Measurements from ENCODE around the gene JMY. TPM values are rescaled to one million over a fixed set of nuclear protein-coding genes. Genes with fewer than 3 reads are reported as not detected.

JMY gene
- total RNA-seq, 1 experiment from 2014 or later, result 10.8 TPM

DNA sequence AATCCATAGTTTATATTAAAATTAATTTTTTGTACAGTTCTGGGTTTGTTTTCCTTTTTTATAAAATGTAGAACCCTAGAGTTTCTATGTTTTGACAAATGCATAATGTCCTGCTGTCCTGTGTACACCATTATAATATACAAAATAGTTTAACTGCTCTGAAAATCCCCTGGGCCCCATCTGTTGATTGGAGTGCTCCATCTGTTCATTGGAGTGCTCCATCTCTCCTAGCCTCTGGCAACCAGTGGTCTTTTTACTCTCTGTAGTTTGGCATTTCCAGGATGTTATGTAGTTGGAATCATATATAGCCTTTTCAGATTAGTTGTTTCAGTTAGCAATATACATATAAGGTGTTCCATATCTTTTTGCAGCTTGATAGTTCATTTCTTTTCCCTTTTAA, 31.2 kb downstream of the JMY start:
- in situ Hi-C loops (cut with HindIII; ENCODE audit: low pct_unique_long_range_greater_than_20kb, low sequenced_read_pairs), result no loop called here
- DNase-seq (ENCODE audit: low read depth, low spot score), result no peak

GRCh38 chr5:79269733-79270166, 33.8 kb downstream of the JMY start:
- DNase-seq (ENCODE audit: low read depth, low spot score), result no peak
- in situ Hi-C loops (cut with HindIII; ENCODE audit: low pct_unique_long_range_greater_than_20kb, low sequenced_read_pairs), result no loop called here

DNA sequence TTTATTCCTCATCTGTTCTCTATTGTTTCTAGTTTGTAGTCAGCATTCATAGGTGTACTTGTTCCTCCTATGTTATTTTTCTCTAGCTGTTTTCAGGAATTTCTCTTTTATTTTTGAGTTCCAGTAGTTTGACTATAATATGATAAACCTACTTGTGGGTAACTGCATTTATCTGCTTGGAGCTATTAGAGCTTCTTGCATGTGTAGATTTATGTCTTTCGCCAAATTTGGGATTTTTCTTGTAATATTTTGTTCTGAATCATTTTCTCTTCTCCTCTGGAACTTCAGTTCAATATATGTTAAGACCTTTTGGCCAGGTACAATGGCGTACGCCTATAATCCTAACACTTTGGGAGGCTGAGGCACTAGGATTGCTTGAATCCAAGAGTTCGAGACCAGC, 37.4 kb downstream of the JMY start:
- DNase-seq (ENCODE audit: low read depth, low spot score), result no peak
- in situ Hi-C loops (cut with HindIII; ENCODE audit: low pct_unique_long_range_greater_than_20kb, low sequenced_read_pairs), result no loop called here

GRCh38 chr5:79284846-79285245, 48.9 kb downstream of the JMY start:
- no peak for DNase-seq (ENCODE audit: low read depth, low spot score)

GRCh38 chr5:79285285-79285684, 49.4 kb downstream of the JMY start:
- in situ Hi-C loops (cut with HindIII; ENCODE audit: low pct_unique_long_range_greater_than_20kb, low sequenced_read_pairs), result no loop called here
- DNase-seq (ENCODE audit: low read depth, low spot score), result no peak

More at GRCh38 chr5:79284846-79285245, 48.9 kb downstream of the JMY start:
- in situ Hi-C loops (cut with HindIII; ENCODE audit: low pct_unique_long_range_greater_than_20kb, low sequenced_read_pairs), result no loop called here

- peak; percentile 86 for DNase-seq (ENCODE audit: low read depth, low spot score)
- in situ Hi-C loops (cut with HindIII; ENCODE audit: low pct_unique_long_range_greater_than_20kb, low sequenced_read_pairs), result no loop called here
Measured at GRCh38 chr5:79285833-79286232, 49.9 kb downstream of the JMY start.

DNA sequence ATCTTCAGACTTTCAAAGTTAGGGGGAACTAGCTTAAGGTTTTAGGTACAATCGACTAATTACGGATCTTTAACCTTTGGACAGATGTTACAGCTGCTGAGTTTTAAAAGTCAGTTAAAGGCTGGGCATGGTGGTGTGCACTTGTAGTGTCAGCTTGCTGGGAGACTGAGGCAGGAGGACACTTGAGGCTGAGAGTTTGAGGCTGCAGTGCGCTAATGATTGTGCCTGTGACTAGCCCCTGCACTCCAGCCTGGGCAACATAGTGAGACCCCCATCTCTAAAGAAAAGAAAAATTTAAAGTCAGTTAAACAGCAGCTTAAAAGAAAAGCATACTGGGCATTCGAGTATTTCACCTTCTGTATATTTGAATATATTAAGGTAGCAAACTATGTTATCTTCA, 51.4 kb downstream of the JMY start:
- in situ Hi-C loops (cut with HindIII; ENCODE audit: low pct_unique_long_range_greater_than_20kb, low sequenced_read_pairs), result no loop called here
- DNase-seq (ENCODE audit: low read depth, low spot score), result no peak

GRCh38 chr5:79287907-79288306, 52.0 kb downstream of the JMY start:
- DNase-seq (ENCODE audit: low read depth, low spot score), result no peak
- in situ Hi-C loops (cut with HindIII; ENCODE audit: low pct_unique_long_range_greater_than_20kb, low sequenced_read_pairs), result no loop called here

- in situ Hi-C loops (cut with HindIII; ENCODE audit: low pct_unique_long_range_greater_than_20kb, low sequenced_read_pairs), result no loop called here
Measured at GRCh38 chr5:79295029-79295428, 59.1 kb downstream of the JMY start.

DNA sequence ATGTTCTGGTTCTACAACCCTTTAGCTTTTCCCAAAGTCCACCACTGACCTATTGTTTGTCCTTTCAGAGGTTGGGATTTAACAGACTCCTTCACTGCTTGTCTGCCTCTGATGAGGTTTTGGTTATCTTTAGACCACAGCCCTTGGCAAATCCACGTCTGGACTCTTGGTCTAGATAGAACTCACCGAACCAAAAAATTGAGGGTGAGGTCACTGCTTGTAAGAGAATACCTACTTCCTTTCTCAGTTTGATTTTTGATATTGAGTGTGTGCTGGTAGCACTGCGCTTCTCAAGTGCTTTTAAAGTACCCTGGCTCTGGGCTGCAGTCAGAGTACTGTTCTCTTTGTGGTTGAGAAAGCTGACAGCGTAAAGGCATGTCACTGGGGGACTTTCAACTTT, 61.7 kb downstream of the JMY start:
- DNase-seq (ENCODE audit: low read depth, low spot score), result no peak
- in situ Hi-C loops (cut with HindIII; ENCODE audit: low pct_unique_long_range_greater_than_20kb, low sequenced_read_pairs), result no loop called here

More at GRCh38 chr5:79295029-79295428, 59.1 kb downstream of the JMY start:
- no peak for DNase-seq (ENCODE audit: low read depth, low spot score)

DNA sequence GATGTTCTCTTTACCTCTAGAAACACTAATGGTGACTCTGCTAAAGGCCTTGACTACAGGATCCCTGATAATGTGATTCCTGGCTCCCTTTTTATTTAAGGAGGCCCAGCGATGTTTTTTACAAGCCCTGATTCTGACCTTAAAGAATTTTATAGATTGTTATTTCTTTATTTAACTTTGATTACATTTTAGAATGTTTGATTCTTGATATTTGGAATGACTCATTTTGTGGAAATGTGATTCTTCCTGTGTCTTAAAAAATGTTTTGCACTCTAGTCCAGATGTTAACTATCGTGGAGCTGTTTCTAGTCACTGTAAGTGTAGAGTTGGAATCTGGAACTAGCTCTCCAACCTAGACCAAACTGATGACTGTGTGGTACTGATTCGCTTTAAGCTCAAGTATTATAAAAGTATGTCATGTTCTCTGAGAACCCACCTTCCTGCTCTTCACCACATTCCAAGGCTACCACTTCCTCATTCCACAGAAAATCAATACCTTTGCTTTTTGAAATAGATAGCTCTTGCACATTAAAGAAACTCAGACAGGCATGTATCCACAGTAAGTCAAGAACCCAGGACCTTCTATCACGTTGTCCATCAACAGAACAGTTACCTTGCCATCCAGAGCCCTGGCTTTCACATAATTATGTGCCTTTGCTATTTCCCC, 65.2 kb downstream of the JMY start:
- in situ Hi-C loops (cut with HindIII; ENCODE audit: low pct_unique_long_range_greater_than_20kb, low sequenced_read_pairs), result no loop called here
- DNase-seq (ENCODE audit: low read depth, low spot score), result no peak

- in situ Hi-C loops (cut with HindIII; ENCODE audit: low pct_unique_long_range_greater_than_20kb, low sequenced_read_pairs), result no loop called here
- no peak for DNase-seq (ENCODE audit: low read depth, low spot score)
Measured at GRCh38 chr5:79302454-79302853, 66.5 kb downstream of the JMY start.

DNA sequence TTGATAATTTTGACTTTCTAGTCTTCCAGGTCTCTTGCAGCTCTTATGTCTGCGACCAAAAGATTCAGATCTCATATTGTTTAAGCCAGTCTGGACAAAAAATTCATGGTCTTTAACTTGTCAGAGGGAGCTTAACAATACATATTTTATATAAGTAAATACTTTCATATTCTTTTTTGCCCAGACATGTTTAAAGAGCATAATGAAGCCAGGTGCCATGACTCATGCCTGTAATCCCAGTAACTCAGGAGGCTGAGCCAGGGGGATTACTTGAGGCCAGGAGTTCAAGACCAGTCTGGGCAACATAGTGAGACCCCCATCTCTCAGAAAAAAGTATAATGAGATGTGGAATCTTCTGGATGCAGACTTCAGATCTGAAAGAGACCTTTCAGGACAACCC, 69.8 kb downstream of the JMY start:
- DNase-seq (ENCODE audit: low read depth, low spot score), result no peak
- in situ Hi-C loops (cut with HindIII; ENCODE audit: low pct_unique_long_range_greater_than_20kb, low sequenced_read_pairs), result no loop called here

GRCh38 chr5:79318935-79319614, 83.1 kb downstream of the JMY start:
- in situ Hi-C loops (cut with HindIII; ENCODE audit: low pct_unique_long_range_greater_than_20kb, low sequenced_read_pairs), result no loop called here
- DNase-seq (ENCODE audit: low read depth, low spot score), result peak; percentile 30

- no peak for DNase-seq (ENCODE audit: low read depth, low spot score)
- in situ Hi-C loops (cut with HindIII; ENCODE audit: low pct_unique_long_range_greater_than_20kb, low sequenced_read_pairs), result no loop called here
Measured at GRCh38 chr5:79329453-79329852, 93.5 kb downstream of the JMY start.

DNA sequence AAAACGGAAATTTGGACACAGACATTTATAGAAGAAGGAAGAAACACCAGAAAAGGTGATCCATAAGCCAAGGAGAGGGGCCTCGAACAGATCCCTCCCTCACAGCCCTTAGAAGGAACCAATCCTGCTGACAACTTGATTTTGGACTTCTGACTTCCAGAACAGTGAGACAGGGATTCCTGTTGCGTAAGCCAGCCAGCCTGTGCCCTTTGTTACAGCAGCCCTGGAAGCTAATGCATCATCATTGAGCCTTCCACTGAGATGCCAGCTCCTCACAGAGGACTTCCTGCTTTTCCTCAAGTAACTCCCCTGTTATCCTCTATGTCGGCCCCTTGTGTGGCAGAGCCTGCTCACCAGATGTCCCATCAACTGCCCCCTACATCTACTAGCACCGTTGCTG, 94.1 kb downstream of the JMY start:
- DNase-seq (ENCODE audit: low read depth, low spot score), result no peak
- in situ Hi-C loops (cut with HindIII; ENCODE audit: low pct_unique_long_range_greater_than_20kb, low sequenced_read_pairs), result no loop called here

DNA sequence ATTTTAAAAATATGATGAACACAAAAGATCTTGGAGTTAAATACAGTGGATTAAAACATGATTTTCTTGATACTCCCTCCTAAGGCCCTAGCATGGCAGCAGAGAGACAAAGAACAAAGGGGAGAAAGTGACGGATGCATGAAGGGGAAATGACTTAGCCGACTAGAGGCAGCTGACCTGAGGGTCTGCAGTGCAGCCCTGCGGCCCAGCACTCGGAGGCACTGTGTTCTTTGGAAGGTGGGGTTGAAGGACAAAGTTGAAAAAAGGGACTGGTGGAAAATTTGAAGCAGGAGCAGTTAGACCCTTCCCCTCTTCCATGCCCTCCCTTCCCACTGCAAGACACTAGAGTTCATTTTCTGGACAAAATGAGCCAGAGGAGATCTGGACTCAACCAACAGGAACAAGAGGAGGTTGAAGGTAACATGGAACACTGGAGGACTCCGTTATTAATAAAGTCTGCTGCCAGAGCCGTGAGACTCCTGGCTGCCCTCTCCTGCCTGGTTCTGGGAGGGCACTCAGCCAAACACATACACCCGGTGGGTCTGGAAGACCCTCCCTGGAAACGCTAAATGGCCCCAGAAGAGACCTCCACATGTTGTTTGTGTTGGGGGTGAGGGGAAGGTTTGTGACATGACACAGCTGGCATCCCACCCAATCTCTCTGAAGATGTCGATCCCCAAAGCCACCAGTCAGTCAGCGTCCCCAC, 98.1 kb downstream of the JMY start:
- in situ Hi-C loops (cut with HindIII; ENCODE audit: low pct_unique_long_range_greater_than_20kb, low sequenced_read_pairs), result no loop called here
- DNase-seq (ENCODE audit: low read depth, low spot score), result peak; percentile 47

DNA sequence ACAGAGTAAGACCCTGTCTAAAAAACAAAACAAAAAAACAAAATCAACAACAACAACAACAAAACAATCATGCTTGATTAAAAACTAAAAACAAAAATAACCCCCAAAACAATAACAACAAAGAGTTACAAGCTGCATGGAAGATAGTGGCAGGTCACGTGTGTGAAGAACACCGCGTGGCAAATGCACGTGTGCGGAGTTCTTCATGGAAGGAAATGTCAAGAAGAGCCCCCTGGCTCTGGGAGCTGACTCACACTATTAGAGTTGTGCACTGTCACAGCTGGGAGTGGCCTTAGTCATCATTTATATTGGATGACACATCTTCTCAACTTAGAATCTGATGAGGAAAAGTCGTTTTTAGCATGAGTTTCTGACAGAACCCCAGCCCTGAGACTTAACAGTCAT, 110.5 kb downstream of the JMY start:
- DNase-seq (ENCODE audit: low read depth, low spot score), result no peak
- in situ Hi-C loops (cut with HindIII; ENCODE audit: low pct_unique_long_range_greater_than_20kb, low sequenced_read_pairs), result no loop called here

DNA sequence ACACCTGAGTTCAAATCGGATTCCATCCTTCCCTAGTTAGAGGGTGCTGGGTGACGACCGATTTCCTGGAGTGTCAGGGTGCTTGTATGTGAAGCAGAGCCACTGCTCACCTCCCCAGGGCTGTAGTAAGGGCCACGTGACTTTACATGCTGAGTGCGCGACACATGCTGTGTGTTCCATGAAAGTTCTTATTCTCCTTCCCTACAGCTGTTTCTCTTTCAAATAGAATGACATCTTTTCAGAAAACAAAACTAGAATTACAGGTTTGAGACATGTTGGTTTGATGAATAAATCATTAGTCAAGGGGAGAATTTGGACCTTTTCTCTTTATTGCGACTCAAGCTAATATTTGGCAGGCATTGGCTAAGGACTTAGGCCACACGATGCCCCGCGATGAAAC, 113.1 kb downstream of the JMY start:
- in situ Hi-C loops (cut with HindIII; ENCODE audit: low pct_unique_long_range_greater_than_20kb, low sequenced_read_pairs), result no loop called here
- DNase-seq (ENCODE audit: low read depth, low spot score), result no peak
